GM12878 (cell line): ENCODE data around the gene INPP5D. TPM values are rescaled to one million over a fixed set of nuclear protein-coding genes. Genes with fewer than 3 reads are reported as not detected.

ENCODE experiments used
- CBX5 ChIP-seq: sonication (generic); IDR thresholded peaks from 2 replicates; pipeline ENCODE4 v1.6.1; 2016; ENCODE audit warnings: low read depth, moderate library complexity, mild to moderate bottlenecking, inconsistent platforms
- CUX1 ChIP-seq: IDR thresholded peaks from 2 replicates; pipeline ENCODE4 v1.6.1; 2012; ENCODE audit warnings: improper control_type of control experiment, low read depth, low read length; ENCODE audit not compliant: insufficient replicate concordance
- EGR1 ChIP-seq, 2 experiments: IDR thresholded peaks; 1 replicate in 1 of 2; 2 replicates in 1 of 2; pipeline ENCODE4 v1.6.1; 2011 to 2012; ENCODE audit warnings: low read depth in 2 of 2, low read length in 2 of 2, borderline replicate concordance in 1 of 2, mild to moderate bottlenecking in 1 of 2, moderate library complexity in 1 of 2
- HDAC6 ChIP-seq: fragments of 200-600 bp; sonication (generic); IDR thresholded peaks from one replicate; pipeline ENCODE4 v1.8.0; 2017; ENCODE audit warnings: antibody characterized with exemption; ENCODE audit not compliant: unreplicated experiment
- IKZF2 ChIP-seq, 2 experiments: fragments of 450-650 bp; IDR thresholded peaks; 2 replicates each; pipeline ENCODE4 v1.6.1; 2017; ENCODE audit warnings: mild to moderate bottlenecking in 2 of 2, moderate library complexity in 2 of 2
- JUND ChIP-seq: IDR thresholded peaks from 2 replicates; pipeline ENCODE4 v1.6.1; 2012; ENCODE audit warnings: low read depth, mild to moderate bottlenecking, low read length, improper control_type of control experiment, moderate library complexity
- MEF2A ChIP-seq: IDR thresholded peaks from 2 replicates; pipeline ENCODE4 v1.6.1; 2011; ENCODE audit warnings: low read depth, mild to moderate bottlenecking, low read length, moderate library complexity; ENCODE audit not compliant: insufficient read depth
- NBN ChIP-seq: fragments of 450-650 bp; IDR thresholded peaks from 2 replicates; pipeline ENCODE4 v1.6.1; 2016
- NFXL1 ChIP-seq: fragments of 450-650 bp; IDR thresholded peaks from 2 replicates; pipeline ENCODE4 v1.6.1; 2017; ENCODE audit warnings: antibody characterized with exemption, mild to moderate bottlenecking, borderline replicate concordance
- NR2C1 ChIP-seq: fragments of 450-650 bp; IDR thresholded peaks from 2 replicates; pipeline ENCODE4 v1.6.1; 2017; ENCODE audit warnings: antibody characterized with exemption, mild to moderate bottlenecking, moderate library complexity
- RAD21 ChIP-seq: IDR thresholded peaks from 2 replicates; pipeline ENCODE4 v1.6.1; 2011; ENCODE audit warnings: mild to moderate bottlenecking, low read depth, low read length, moderate library complexity; ENCODE audit not compliant: insufficient read depth
- RELA ChIP-seq: fragments of 450-650 bp; IDR thresholded peaks from 2 replicates; pipeline ENCODE4 v1.8.0; 2014; ENCODE audit warnings: borderline replicate concordance; ENCODE audit not compliant: partially characterized antibody
- RUNX3 ChIP-seq: IDR thresholded peaks from 2 replicates; pipeline ENCODE4 v1.6.1; 2012; ENCODE audit warnings: low read length, inconsistent platforms
- SUZ12 ChIP-seq: fragments of 200-600 bp; sonication (generic); IDR thresholded peaks from one replicate; pipeline ENCODE4 v1.6.1; 2018; ENCODE audit warnings: antibody characterized with exemption, mild to moderate bottlenecking; ENCODE audit not compliant: unreplicated experiment
- TCF3 ChIP-seq: IDR thresholded peaks from 2 replicates; pipeline ENCODE4 v1.6.1; 2012; ENCODE audit warnings: low read depth, mild to moderate bottlenecking, low read length, borderline replicate concordance; ENCODE audit not compliant: insufficient read depth
- USF2 ChIP-seq: IDR thresholded peaks from 2 replicates; pipeline ENCODE4 v1.6.1; 2011; ENCODE audit warnings: low read depth, low read length, improper control_type of control experiment, borderline replicate concordance
- ZBTB40 ChIP-seq: fragments of 450-650 bp; IDR thresholded peaks from 2 replicates; pipeline ENCODE4 v1.6.1; 2016; ENCODE audit warnings: mild to moderate bottlenecking, moderate library complexity, borderline replicate concordance
- polyA plus RNA-seq, 11 experiments: library from polyadenylated mRNA; depleted of rRNA in 4 of 11; unstranded in 6 of 11; stranded (reverse) in 5 of 11; fragments of >200 nt; fragmentation: Nextera tagmentation in 4 of 11; fragmentation: Illumina TruSeq in 1 of 11; extraction: Ambion mirVana in 4 of 11; extraction: Trizol in 1 of 11; gene quantifications; 1 replicate in 1 of 11; 2 replicates in 10 of 11; pipeline versions ENCODE4 v1.2.1 to v1.2.3, GENCODE V29; 2011 to 2016; ENCODE audit warnings: inconsistent platforms in 2 of 11, missing spikeins in 2 of 11, low read depth in 1 of 11
- total RNA-seq, 4 experiments: library from RNA; depleted of rRNA in 3 of 4; stranded (reverse); fragments of >200 nt in 3 of 4; fragmentation: Illumina TruSeq in 1 of 4; extraction: Trizol in 1 of 4; gene quantifications; 2 replicates each; pipeline versions ENCODE4 v1.2.1 to v1.2.3, GENCODE V29; 2013 to 2021

The INPP5D gene
- total and polyA plus RNA-seq, 10 of the 15 experiments (the other 5 are each of a cell fraction or from before 2014, with no cell fraction given), result 11.8 to 139 (median 88.8) TPM

- TF ChIP-seq IKZF2 (IDR thresholded peaks at IDR 0.05), result no peak
- TF ChIP-seq RAD21, result 0 out of 2 replicates have a peak, but pooled peaks have one; percentile 18
- TF ChIP-seq JUND, result no peak
- no peak for TF ChIP-seq USF2
- TF ChIP-seq CBX5, result no peak
- no peak for TF ChIP-seq ZBTB40
- peak; percentile 68 for TF ChIP-seq RUNX3
- no peak for TF ChIP-seq EGR1 (IDR thresholded peaks at IDR 0.05; ENCODE audit: borderline replicate concordance in 1 of 2, low read depth in 2 of 2, low read length in 2 of 2)
- no peak for TF ChIP-seq RELA
- no peak for TF ChIP-seq TCF3
- no peak for TF ChIP-seq NBN
- TF ChIP-seq NR2C1, result no peak
- no peak for TF ChIP-seq SUZ12
- TF ChIP-seq HDAC6, result no peak
- no peak for TF ChIP-seq CUX1
- TF ChIP-seq MEF2A, result no peak
- TF ChIP-seq NFXL1, result no peak
Measured at GRCh38 chr2:233061591-233062450, 1.7 kb downstream of the INPP5D start (continued).
